Mesenchymal stem cell (in vitro differentiated cells and primary cell): ENCODE measurements around the gene LSP1.
"Not testable (repeated sequence)": the region's sequence is repeated elsewhere in the genome, so short reads cannot be mapped to it uniquely, and the experiment has no call there.

Source experiments
- DNase-seq: peaks from one replicate; pipeline ENCODE4 v3.0.0-alpha.2; 2013
- H2AFZ ChIP-seq: one replicate; pipeline ENCODE4 v1.6.1; 2013; ENCODE audit warnings: low read depth, mild to moderate bottlenecking, control low read depth, inconsistent platforms, low read length, moderate library complexity
- H2AK5ac ChIP-seq: 2 replicates; pipeline ENCODE4 v1.6.1; 2013; ENCODE audit warnings: low read length, moderate library complexity, mild to moderate bottlenecking, inconsistent platforms; ENCODE audit not compliant: severe bottlenecking
- H2BK120ac ChIP-seq: one replicate; pipeline ENCODE4 v1.6.1; 2013; ENCODE audit warnings: low read depth, mild to moderate bottlenecking, inconsistent platforms, low read length, moderate library complexity
- H2BK12ac ChIP-seq, 2 experiments: one replicate each; pipeline ENCODE4 v1.6.1; 2013; ENCODE audit warnings: inconsistent platforms in 2 of 2, low read length in 2 of 2, mild to moderate bottlenecking in 2 of 2, moderate library complexity in 2 of 2, control low read depth in 1 of 2
- H2BK15ac ChIP-seq: one replicate; pipeline ENCODE4 v1.6.1; 2013; ENCODE audit warnings: mild to moderate bottlenecking, low read depth, inconsistent platforms; ENCODE audit not compliant: poor library complexity, severe bottlenecking
- H2BK5ac ChIP-seq: 2 replicates; pipeline ENCODE4 v1.6.1; 2013; ENCODE audit warnings: low read depth, mild to moderate bottlenecking, low read length, control low read depth, inconsistent platforms; ENCODE audit not compliant: poor library complexity, severe bottlenecking
- H3K14ac ChIP-seq, 2 experiments: one replicate each; pipeline ENCODE4 v1.6.1; 2013; ENCODE audit warnings: inconsistent platforms in 2 of 2, low read length in 2 of 2, control low read depth in 1 of 2, mild to moderate bottlenecking in 1 of 2, moderate library complexity in 1 of 2
- H3K18ac ChIP-seq, 2 experiments: one replicate each; pipeline ENCODE4 v1.6.1; 2013; ENCODE audit warnings: inconsistent platforms in 2 of 2, low read length in 2 of 2, control low read depth in 1 of 2, low read depth in 1 of 2, mild to moderate bottlenecking in 1 of 2
- H3K23ac ChIP-seq, 2 experiments: one replicate each; pipeline ENCODE4 v1.6.1; 2013; ENCODE audit warnings: inconsistent platforms in 2 of 2, low read length in 2 of 2, mild to moderate bottlenecking in 2 of 2, moderate library complexity in 2 of 2, control low read depth in 1 of 2
- H3K27ac ChIP-seq: 2 replicates; pipeline ENCODE4 v1.5.1; 2013; ENCODE audit warnings: mild to moderate bottlenecking, moderate library complexity, low read length, control low read depth, inconsistent platforms; ENCODE audit not compliant: poor library complexity, severe bottlenecking
- H3K27me3 ChIP-seq, 2 experiments: 2 replicates each; pipeline versions ENCODE4 v1.6.1 to v1.7.0; 2013; ENCODE audit warnings: low read length in 2 of 2, mild to moderate bottlenecking in 2 of 2, moderate library complexity in 2 of 2, control low read depth in 1 of 2, inconsistent platforms in 1 of 2; ENCODE audit not compliant: control insufficient read depth in 1 of 2, insufficient read depth in 1 of 2
- H3K36me3 ChIP-seq, 2 experiments: 2 replicates each; pipeline versions ENCODE4 v1.6.1 to v1.7.0; 2013; ENCODE audit warnings: low read length in 2 of 2, control low read depth in 1 of 2, inconsistent platforms in 1 of 2, low read depth in 1 of 2, mild to moderate bottlenecking in 1 of 2; ENCODE audit not compliant: insufficient read depth in 2 of 2, control insufficient read depth in 1 of 2
- H3K4ac ChIP-seq, 2 experiments: one replicate each; pipeline ENCODE4 v1.6.1; 2013; ENCODE audit warnings: inconsistent platforms in 2 of 2, low read length in 2 of 2, mild to moderate bottlenecking in 2 of 2, moderate library complexity in 2 of 2, control low read depth in 1 of 2, low read depth in 1 of 2
- H3K4me1 ChIP-seq: 2 replicates; pipeline ENCODE4 v1.6.1; 2013; ENCODE audit warnings: low read depth, low read length, control low read depth; ENCODE audit not compliant: control insufficient read depth, insufficient read depth
- H3K4me2 ChIP-seq: 2 replicates; pipeline ENCODE4 v1.6.1; 2013; ENCODE audit warnings: low read length, mild to moderate bottlenecking, inconsistent platforms; ENCODE audit not compliant: poor library complexity, severe bottlenecking
- H3K4me3 ChIP-seq, 2 experiments: 2 replicates each; pipeline versions ENCODE4 v1.5.1 to v1.7.0; 2013; ENCODE audit warnings: low read length in 2 of 2, mild to moderate bottlenecking in 2 of 2, control low read depth in 1 of 2, low read depth in 1 of 2; ENCODE audit not compliant: insufficient read depth in 1 of 2
- H3K79me1 ChIP-seq: replicated peaks from 2 replicates; pipeline ENCODE4 v1.6.1; 2013; ENCODE audit warnings: mild to moderate bottlenecking, control low read depth, low read length, inconsistent platforms; ENCODE audit not compliant: poor library complexity, severe bottlenecking
- H3K9ac ChIP-seq: 2 replicates; pipeline ENCODE4 v1.7.0; 2013; ENCODE audit warnings: mild to moderate bottlenecking, low read length, moderate library complexity
- H3K9me3 ChIP-seq: 2 replicates; pipeline ENCODE4 v1.7.0; 2013; ENCODE audit warnings: mild to moderate bottlenecking, low read length; ENCODE audit not compliant: control insufficient read depth
- H4K8ac ChIP-seq: one replicate; pipeline ENCODE4 v1.6.1; 2013; ENCODE audit warnings: inconsistent platforms, mild to moderate bottlenecking, low read length, moderate library complexity
- H4K91ac ChIP-seq: one replicate; pipeline ENCODE4 v1.6.1; 2013; ENCODE audit warnings: mild to moderate bottlenecking, low read length, inconsistent platforms
- WGBS: methylation state at CpG from one replicate; pipeline ENCODE4 v1.1.7; 2013; ENCODE audit warnings: mixed read lengths; 5-methylcytosine and 5-hydroxymethylcytosine counted together

Gene LSP1

GRCh38 chr11:1886551-1886950 lies 33.7 kb downstream of the LSP1 start:
- H2BK5ac ChIP-seq, H4K8ac ChIP-seq, H3K4me3 ChIP-seq, H3K23ac ChIP-seq, DNase-seq, H2BK120ac ChIP-seq, H3K14ac ChIP-seq, H3K27me3 ChIP-seq, H2BK15ac ChIP-seq, H3K9ac ChIP-seq, H3K4me2 ChIP-seq, H3K4ac ChIP-seq, H3K18ac ChIP-seq, H3K79me1 ChIP-seq, H3K4me1 ChIP-seq, H2BK12ac ChIP-seq, H3K27ac ChIP-seq, H3K9me3 ChIP-seq, H2AK5ac ChIP-seq, H4K91ac ChIP-seq, H2AFZ ChIP-seq: not testable (repeated sequence)
- H3K36me3 ChIP-seq = peaks cover 11 to 69% of the 10 kb centered on the region in 2 experiments
- WGBS = 87% methylated on average over 13 of the region's 13 CpGs

GRCh38 chr11:1887451-1888346 lies 34.8 kb downstream of the LSP1 start:
- 92% methylated on average over 11 of the region's 11 CpGs for WGBS
- Histone ChIP-seq H3K4me1 (peaks cover 2% of the 10 kb centered on the region), H2BK12ac (no peak overlapping the region), H3K9me3 (no peaks in the 10 kb centered on the region), H4K91ac (no peak overlapping the region), H3K9ac (peak overlapping the region; percentile 22), H3K4ac (no peak overlapping the region), H2BK15ac (no peak overlapping the region), H3K4me2 (no peak overlapping the region), H3K27ac (no peak overlapping the region), H3K23ac (no peak overlapping the region), H4K8ac (no peak overlapping the region), H2AK5ac (no peak overlapping the region), H3K18ac (no peak overlapping the region), H3K4me3 (no peak overlapping the region), H2AFZ (no peak overlapping the region), H3K79me1 (no peaks in the 10 kb centered on the region), H3K27me3 (no peaks in the 10 kb centered on the region), H3K36me3 (peaks cover 11 to 69% of the 10 kb centered on the region in 2 experiments), H2BK5ac (no peak overlapping the region), H3K14ac (no peak overlapping the region), H2BK120ac (no peak overlapping the region)
- no peak for DNase-seq

- no peak overlapping the region for H3K14ac ChIP-seq
- H3K79me1 ChIP-seq = no peaks in the 10 kb centered on the region
- H2BK15ac ChIP-seq = no peak overlapping the region
- peaks cover 1% of the 10 kb centered on the region for H3K4me1 ChIP-seq
- H4K8ac ChIP-seq = no peak overlapping the region
- H3K18ac ChIP-seq = no peak overlapping the region
- H3K4me3 ChIP-seq = no peak overlapping the region
- WGBS = 79% methylated on average over 9 of the region's 9 CpGs
- no peak overlapping the region for H3K4me2 ChIP-seq
- H2BK12ac ChIP-seq = no peak overlapping the region
- no peak overlapping the region for H3K27ac ChIP-seq
- H2AFZ ChIP-seq = no peak overlapping the region
- no peak overlapping the region for H3K23ac ChIP-seq
- H2AK5ac ChIP-seq = no peak overlapping the region
- no peak overlapping the region for H3K4ac ChIP-seq
- no peak overlapping the region for H4K91ac ChIP-seq
- H3K36me3 ChIP-seq = peaks cover 11 to 63% of the 10 kb centered on the region in 2 experiments
- no peaks in the 10 kb centered on the region for H3K27me3 ChIP-seq
- no peak for DNase-seq
- no peaks in the 10 kb centered on the region for H3K9me3 ChIP-seq
- no peak overlapping the region for H2BK5ac ChIP-seq
- peak overlapping the region; percentile 22 for H3K9ac ChIP-seq
- no peak overlapping the region for H2BK120ac ChIP-seq
These were observed 35.5 kb downstream of the LSP1 start for GRCh38 chr11:1888347-1888753.

- Histone ChIP-seq H3K4me1 (no peaks in the 10 kb centered on the region), H3K4ac (no peak overlapping the region), H3K36me3 (peaks cover 11 to 59% of the 10 kb centered on the region in 2 experiments), H4K8ac (no peak overlapping the region), H4K91ac (no peak overlapping the region), H3K9me3 (no peaks in the 10 kb centered on the region), H3K4me2 (no peak overlapping the region), H3K14ac (peak overlapping the region in 1 of 2 experiments; percentile 42), H2BK5ac (no peak overlapping the region), H3K9ac (no peak overlapping the region), H2BK120ac (no peak overlapping the region), H2BK15ac (no peak overlapping the region), H3K27me3 (no peaks in the 10 kb centered on the region), H3K27ac (no peak overlapping the region), H3K23ac (no peak overlapping the region), H3K4me3 (no peak overlapping the region), H3K79me1 (no peaks in the 10 kb centered on the region), H2AK5ac (no peak overlapping the region), H2AFZ (no peak overlapping the region), H2BK12ac (no peak overlapping the region), H3K18ac (no peak overlapping the region)
- WGBS = 90% methylated on average over 6 of the region's 6 CpGs
- DNase-seq = no peak
These were observed 35.9 kb downstream of the LSP1 start for GRCh38 chr11:1888811-1889210.
